Testis (tissue), 2 donors: ENCODE data around the gene TTC22.

Source experiments
- POLR2A ChIP-seq: fragments of 450-650 bp; IDR thresholded peaks from one replicate; pipeline ENCODE4 v1.6.1; 2017; ENCODE audit warnings: antibody characterized with exemption, mild to moderate bottlenecking, moderate library complexity
- TF ChIP-seq, protein P1 (sequence below), 3 experiments: fragments of 450-650 bp in 2 of 3; fragments of 200-600 bp in 1 of 3; sonication (generic) in 1 of 3; IDR thresholded peaks; one replicate each; pipeline ENCODE4 v1.5.1; 2016 to 2019; ENCODE audit warnings: antibody characterized with exemption in 3 of 3, mild to moderate bottlenecking in 2 of 3, moderate library complexity in 1 of 3

- TF ChIP-seq, protein P1, sequence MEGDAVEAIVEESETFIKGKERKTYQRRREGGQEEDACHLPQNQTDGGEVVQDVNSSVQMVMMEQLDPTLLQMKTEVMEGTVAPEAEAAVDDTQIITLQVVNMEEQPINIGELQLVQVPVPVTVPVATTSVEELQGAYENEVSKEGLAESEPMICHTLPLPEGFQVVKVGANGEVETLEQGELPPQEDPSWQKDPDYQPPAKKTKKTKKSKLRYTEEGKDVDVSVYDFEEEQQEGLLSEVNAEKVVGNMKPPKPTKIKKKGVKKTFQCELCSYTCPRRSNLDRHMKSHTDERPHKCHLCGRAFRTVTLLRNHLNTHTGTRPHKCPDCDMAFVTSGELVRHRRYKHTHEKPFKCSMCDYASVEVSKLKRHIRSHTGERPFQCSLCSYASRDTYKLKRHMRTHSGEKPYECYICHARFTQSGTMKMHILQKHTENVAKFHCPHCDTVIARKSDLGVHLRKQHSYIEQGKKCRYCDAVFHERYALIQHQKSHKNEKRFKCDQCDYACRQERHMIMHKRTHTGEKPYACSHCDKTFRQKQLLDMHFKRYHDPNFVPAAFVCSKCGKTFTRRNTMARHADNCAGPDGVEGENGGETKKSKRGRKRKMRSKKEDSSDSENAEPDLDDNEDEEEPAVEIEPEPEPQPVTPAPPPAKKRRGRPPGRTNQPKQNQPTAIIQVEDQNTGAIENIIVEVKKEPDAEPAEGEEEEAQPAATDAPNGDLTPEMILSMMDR (IDR thresholded peaks at IDR 0.05): no peak
- no peak for TF ChIP-seq POLR2A
Measured at GRCh38 chr1:54795356-54795665, 5.8 kb downstream of the TTC22 start.
